K562 treated with DMSO at 1 percent for 12 hours (cell line): ENCODE results near the gene KCNA5. TPM values are rescaled to one million over a fixed set of nuclear protein-coding genes. Genes with fewer than 3 reads are reported as not detected.

Experiments used
- total RNA-seq: library from RNA; unstranded; fragments of 300-600 nt; gene quantifications from 2 replicates; pipeline ENCODE4 v1.2.3, GENCODE V29; 2022; ENCODE audit not compliant: insufficient read depth

KCNA5 gene
- not detected in 2 replicates for total RNA-seq

DNA sequence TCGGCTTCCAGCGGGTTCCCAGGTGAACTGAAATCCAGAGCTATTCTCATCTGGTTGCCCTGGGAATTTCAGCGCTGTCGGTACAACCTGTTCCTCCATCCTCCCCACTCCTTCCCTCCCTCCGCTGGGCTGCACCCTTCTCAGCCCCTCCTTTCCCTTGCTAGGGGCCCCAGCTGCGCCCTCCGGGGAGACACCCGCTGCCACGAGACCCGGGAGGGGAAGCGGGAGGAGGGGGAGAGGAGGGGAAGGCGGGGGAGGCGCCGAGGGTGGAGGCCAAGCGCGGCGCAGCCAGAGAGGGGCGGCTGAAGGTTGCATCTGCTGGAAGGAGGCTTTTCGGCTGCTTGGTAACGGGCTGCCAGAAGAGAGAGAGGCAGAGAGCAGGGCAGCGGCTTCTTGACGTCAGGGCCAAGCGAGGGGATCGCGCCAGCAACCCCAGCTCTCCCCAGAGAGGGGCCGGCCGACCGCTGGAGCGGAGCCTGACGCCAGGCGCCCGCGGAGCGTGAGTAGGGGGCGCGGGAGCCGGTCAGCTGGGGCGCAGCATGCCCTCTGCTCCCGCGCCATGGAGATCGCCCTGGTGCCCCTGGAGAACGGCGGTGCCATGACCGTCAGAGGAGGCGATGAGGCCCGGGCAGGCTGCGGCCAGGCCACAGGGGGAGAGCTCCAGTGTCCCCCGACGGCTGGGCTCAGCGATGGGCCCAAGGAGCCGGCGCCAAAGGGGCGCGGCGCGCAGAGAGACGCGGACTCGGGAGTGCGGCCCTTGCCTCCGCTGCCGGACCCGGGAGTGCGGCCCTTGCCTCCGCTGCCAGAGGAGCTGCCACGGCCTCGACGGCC, at the start of gene KCNA5:
Gene KCNA5, plus strand, starts transcription at position 291 of the 831 bp plus-strand sequence. Its CDS starts 269 bp downstream, at position 560.

Other genes with a start within 250 kb of the KCNA5 start
- not detected in 2 replicates for gene KCNA1, start 134.0 kb upstream of the KCNA5 start, total RNA-seq